Smooth muscle cell of bladder (primary cell): ENCODE data around the gene PATE3. TPM values are rescaled to one million over a fixed set of nuclear protein-coding genes. Genes with fewer than 3 reads are reported as not detected.

Source experiments
- total RNA-seq: library from RNA; depleted of rRNA; stranded (reverse); fragments of >200 nt; gene quantifications from 2 replicates; pipeline ENCODE4 v1.2.3, GENCODE V29; 2014

PATE3 gene
- not detected in 2 replicates for total RNA-seq

GRCh38 chr11:125787827-125788226 lies at the start of gene PATE3:
TSS of gene PATE3 (plus strand) at chr11:125788127. CDS start at chr11:125788152, 25 bp downstream.

GRCh38 chr11:125745979-125746378 lies 41.9 kb upstream of the PATE3 start, which contains the start of gene PATE1:
TSS of gene PATE1 (plus strand) at chr11:125746279. CDS start at chr11:125746305, 26 bp downstream.

DNA sequence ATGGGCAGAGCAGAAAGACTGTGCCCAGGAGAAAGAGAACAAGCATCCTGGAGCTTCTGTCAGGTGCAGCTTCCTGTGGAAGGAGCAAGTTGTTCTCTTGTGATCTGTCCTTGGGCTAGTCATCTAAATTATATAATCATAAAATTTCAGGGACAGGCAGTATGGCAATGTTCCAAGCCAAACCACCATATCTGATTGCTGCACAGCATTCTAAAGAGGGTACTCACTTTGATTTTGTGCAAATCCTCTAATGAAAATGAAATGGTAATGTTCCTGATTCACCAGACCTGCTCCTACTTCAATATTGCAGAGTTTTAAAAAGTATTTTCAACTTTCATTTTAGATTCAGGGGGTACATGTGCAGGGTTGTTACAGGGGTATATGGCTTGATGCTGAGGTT lies 9.2 kb upstream of the PATE3 start, which contains the start of gene PATE2:
PATE2 (minus strand) TSS at position 101 of the 400 bp plus-strand sequence; CDS start at position 46, 55 bp downstream.

GRCh38 chr11:125833016-125833415 lies 45.1 kb downstream of the PATE3 start, which contains the start of gene PATE4:
TSS of gene PATE4 (plus strand) at chr11:125833316. CDS start at chr11:125833360, 44 bp downstream.

Other genes starting within 250 kb of the PATE3 start
- 84.9 and 120 TPM in 2 replicates for gene EI24, start 218.7 kb upstream of the PATE3 start, total RNA-seq
- gene STT3A, start 195.3 kb upstream of the PATE3 start, total RNA-seq = 320 and 332 TPM in 2 replicates
- gene CHEK1, start 163.0 kb upstream of the PATE3 start, total RNA-seq = 16.1 and 20.5 TPM in 2 replicates
- gene ACRV1, start 107.3 kb upstream of the PATE3 start, total RNA-seq = not detected in 2 replicates
- not detected in 2 replicates for gene PATE1, start 41.8 kb upstream of the PATE3 start, total RNA-seq
- not detected in 2 replicates for gene PATE2, start 9.3 kb upstream of the PATE3 start, total RNA-seq
- not detected in 2 replicates for gene PATE4, start 45.2 kb downstream of the PATE3 start, total RNA-seq
- 3.7 and 4.9 TPM in 2 replicates for gene HYLS1, start 99.5 kb downstream of the PATE3 start, total RNA-seq
- 11.4 and 13.0 TPM in 2 replicates for gene PUS3, start 115.1 kb downstream of the PATE3 start, total RNA-seq
- not detected in 2 replicates for gene DDX25, start 116.4 kb downstream of the PATE3 start, total RNA-seq
- gene VSIG10L2, start 157.9 kb downstream of the PATE3 start, total RNA-seq = 0.14 TPM in 1 of 2 replicates, not detected in the other